HS-27A (cell line): ENCODE data around the gene IFTAP.

Experiments used
- DNase-seq: peaks from one replicate; pipeline ENCODE4 v3.0.0-alpha.2; 2012; ENCODE audit warnings: low read depth, missing footprints

Gene IFTAP

GRCh38 chr11:36598051-36598450 is 3.7 kb downstream of the IFTAP start, which contains the start of gene RAG2:
RAG2 (minus strand) TSS chr11:36598236; CDS start chr11:36594168, 4,068 bp downstream.
- no peak for DNase-seq

GRCh38 chr11:36600180-36600579 is 5.9 kb downstream of the IFTAP start:
- no peak for DNase-seq

DNA sequence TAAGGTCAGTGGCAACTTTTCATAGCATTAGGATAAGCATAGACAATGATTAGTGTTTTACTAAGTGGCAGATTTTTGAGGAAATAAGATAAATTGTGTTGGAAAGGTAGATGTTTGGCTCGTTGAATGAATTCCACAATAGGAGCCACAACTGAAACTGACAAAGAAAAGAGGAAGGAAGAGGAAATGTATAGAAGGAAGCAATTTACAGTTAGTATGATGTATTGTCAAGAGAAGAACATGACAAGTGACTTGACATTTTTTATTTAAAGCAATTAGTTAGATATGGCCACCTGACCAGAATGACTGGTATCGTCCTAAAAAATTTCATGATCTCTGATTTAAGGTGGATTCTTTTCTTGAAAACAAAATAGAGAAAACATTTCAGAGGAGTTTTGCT is 6.9 kb downstream of the IFTAP start:
- no peak for DNase-seq

GRCh38 chr11:36602135-36602534 is 7.8 kb downstream of the IFTAP start:
- DNase-seq, result no peak

GRCh38 chr11:36605221-36606216 is 11.2 kb downstream of the IFTAP start:
- no peak for DNase-seq

GRCh38 chr11:36608491-36609199 is 14.3 kb downstream of the IFTAP start:
- no peak for DNase-seq

GRCh38 chr11:36609383-36609782 is 15.1 kb downstream of the IFTAP start:
- no peak for DNase-seq

- no peak for DNase-seq
Measured at GRCh38 chr11:36615826-36616225, 21.5 kb downstream of the IFTAP start.

DNA sequence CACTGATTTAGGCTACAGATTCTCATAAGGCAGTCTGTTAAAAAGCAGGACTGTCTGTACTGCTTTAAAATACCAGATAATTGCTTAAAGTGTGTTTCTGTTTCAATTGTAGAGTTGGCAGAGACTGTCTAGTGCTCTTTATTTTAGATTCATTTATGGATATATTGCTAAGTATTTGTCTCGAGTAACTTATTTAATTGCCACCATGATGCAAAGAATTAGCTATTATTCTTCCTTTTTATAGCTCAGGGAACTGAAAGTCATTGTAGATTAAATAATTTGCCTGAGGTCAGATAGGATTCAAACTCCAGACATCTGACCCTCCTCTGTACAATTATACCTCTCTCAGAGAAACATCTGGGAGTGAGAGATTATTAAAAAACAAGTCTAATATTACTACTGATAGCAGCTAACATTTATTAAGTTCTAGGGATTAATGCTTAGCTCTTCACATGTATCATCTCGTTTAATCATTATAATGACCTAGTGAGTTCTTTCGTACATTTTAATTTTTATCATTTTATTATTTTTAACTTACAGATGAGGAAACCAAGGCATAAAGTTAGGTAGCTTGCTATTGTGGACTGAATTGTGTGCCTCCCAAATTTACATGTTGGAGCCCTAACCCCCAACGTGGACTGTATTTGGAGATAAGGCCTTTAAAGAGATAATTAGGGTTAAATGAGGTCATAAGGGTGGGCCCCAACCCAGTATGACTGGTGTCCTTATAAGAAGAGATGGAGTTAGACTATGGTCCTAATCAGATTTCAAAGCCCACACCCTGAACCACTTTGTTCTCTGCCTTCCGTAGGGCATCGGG is 23.5 kb downstream of the IFTAP start:
- DNase-seq, result no peak

DNA sequence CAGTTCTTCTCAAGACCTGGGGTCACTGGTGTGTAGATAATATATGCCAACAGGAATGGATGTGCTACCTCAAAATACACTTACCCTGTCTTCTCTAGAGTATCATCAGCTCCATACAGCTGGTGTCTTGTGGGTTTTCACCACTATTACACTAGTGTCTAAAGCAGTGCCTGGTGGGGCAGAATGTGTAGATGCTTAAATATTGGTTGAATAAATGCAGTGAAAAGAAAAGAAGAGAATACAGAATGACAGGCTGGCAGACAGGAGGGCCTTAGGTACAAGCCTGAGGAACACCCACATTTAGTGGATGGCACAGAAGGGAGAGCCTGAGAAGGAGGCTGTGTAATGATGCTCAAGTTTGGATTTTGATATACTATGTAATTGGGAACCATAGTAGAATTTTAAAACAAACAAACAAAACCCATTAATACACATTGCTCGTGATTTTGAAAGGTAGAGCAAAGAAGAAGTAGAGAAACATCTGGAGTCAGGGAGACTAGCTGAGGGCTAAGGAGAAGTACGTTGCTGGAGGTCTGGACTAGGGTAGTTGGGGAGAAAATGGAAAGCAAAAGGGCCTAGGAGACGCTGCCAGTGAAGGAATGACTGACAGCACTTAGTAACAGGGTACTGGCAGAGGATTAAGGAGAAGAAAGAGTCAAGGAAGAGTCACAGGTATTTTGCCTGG is 24.2 kb downstream of the IFTAP start:
- DNase-seq, result no peak

GRCh38 chr11:36619502-36619901 is 25.2 kb downstream of the IFTAP start:
- no peak for DNase-seq

DNA sequence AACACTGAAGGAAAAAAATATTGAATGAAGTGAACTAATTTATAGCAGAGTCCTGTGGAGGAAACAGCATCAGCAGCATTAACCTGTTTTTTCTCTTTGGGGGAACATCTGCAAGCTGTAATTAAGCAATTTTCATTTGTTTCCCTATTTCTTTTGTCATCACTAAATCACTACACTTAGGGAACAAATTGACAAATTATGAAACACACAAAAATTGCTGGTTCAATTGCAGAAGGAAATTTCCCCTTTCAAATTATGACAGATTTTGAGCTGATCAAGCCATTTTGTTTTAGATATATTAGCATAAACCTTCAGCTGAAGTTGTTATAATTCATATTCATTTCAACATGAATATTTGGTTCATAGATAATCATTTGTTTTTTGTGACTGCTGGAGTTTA is 25.9 kb downstream of the IFTAP start:
- no peak for DNase-seq

GRCh38 chr11:36622431-36623136 is 28.3 kb downstream of the IFTAP start:
- peak; percentile 15 for DNase-seq

GRCh38 chr11:36623494-36623893 is 29.2 kb downstream of the IFTAP start:
- DNase-seq, result no peak

DNA sequence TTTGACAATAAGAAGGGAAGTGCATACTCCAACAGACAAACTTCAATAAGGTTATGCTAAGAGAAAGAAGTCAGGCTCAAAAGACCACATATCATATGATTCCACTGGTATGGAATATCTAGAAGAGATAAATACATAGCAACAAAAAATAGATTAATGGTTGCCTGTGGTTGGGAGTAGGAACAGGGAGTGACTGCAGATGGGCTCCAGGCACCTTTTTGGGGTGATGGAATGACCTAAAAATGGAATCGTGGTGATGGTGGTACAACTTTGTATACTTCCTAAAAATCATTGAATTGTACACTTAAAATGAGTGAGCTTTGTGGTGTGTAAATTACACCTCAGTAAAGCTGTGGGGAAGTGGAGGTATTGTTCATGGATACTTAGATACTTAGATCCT is 32.7 kb downstream of the IFTAP start:
- no peak for DNase-seq

DNA sequence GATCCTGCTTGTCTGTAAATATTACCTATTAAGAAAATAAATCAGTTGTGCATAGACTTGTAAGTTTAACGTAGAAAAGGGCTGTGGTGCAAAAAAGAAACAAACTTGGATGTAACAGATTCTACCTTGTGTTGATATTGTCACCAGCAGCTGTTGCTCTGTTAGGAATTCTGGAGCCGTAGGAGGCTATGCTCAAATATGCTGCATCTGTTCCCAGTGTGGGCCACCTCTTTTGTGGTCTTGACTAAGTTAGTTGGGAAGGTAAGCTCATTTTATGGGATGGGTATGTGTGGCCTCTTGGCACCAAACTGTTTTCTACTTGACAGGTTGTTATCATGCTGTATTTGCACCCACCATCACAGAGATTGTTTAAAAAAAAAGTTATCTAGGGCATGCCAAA is 33.2 kb downstream of the IFTAP start:
- no peak for DNase-seq

DNA sequence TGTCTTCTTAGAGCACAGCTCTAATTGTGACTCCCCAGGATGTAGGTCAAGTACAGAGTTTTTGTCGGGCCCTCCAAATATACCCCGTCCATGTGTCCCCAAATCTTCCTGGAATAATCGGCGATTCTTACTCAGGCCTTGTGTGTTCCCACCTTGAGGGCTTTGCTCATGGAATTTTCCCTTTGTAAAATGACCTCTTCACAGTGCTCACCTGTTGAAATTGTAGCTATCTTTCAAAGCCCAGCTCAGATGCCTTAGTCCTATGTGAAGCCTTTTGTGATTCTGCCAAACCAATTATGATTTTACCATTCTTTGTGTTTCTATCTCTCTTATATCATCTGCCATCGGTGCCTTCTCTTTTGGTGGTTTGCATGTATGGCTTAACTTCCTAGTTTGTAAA is 33.8 kb downstream of the IFTAP start:
- DNase-seq, result no peak

GRCh38 chr11:36628765-36629244 is 34.5 kb downstream of the IFTAP start:
- no peak for DNase-seq

DNA sequence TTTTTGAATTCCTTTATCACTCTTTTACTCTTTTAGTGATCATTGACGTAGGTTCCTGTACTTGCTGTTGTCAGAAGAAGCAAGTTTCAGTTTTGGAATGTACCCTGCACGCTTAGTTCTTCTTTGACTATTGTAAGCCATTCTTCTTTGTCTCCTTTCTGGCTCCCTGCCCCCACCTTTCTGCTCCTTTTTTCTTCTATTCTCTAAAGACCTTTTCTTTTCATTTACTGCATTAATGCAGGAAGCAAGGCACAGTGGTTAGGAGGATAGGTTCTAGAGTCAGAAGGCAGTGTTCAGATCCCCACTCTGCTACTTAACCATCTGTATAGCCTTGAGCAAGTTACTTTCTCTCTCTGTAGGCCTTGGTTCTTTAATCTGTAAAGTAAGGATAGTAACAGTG is 37.5 kb downstream of the IFTAP start:
- DNase-seq, result no peak

DNA sequence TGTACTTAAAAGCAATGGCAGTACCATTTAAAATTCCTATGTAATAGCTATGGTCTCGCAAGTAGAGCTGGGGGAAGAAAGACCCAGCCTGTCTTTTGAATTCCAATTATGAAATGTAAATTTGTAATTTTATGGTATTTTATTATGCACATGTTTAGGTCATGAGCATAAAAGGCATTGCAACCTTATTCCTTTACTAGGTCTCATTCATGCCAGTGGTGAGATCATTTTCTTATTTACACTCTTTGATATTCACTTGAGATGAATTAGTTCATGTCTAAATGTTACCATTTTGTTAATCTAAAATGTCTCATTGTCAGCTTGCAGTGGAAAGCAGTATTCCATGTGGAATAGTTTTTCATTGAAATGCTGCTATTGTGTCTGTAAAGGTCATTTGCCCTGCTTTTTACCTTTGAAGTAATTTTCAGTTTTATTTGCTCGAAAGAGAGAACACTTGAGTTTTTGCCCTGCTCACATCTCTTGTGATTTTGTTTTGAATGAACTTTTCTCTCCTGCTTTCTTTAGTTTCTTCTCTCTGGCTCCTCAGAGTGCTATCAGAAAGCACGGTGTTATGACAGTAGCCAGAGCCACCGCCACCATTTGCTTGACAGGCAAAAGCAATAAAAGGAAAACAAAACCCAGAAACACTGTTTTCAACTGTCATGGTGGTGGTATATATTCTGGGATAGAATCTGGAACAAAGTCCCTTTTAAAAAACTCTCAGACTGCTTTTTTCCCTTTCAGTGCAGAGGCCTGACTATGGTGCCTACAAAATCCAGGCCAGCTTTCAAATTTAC is 41.0 kb downstream of the IFTAP start:
- DNase-seq, result no peak
